Effector memory CD4-positive, alpha-beta T cell (primary cell): Measurements from ENCODE around the gene IMMP2L.

Source experiments
- DNase-seq, 3 donors: peaks; one replicate each; pipeline ENCODE4 v3.0.0-alpha.2; 2020
- H3K27ac ChIP-seq: 2 replicates; pipeline ENCODE4 v1.7.0; 2013; ENCODE audit warnings: mild to moderate bottlenecking, low read length, moderate library complexity; ENCODE audit not compliant: insufficient read depth, poor library complexity, severe bottlenecking
- H3K27me3 ChIP-seq: replicated peaks from 2 replicates; pipeline ENCODE4 v1.7.0; 2013; ENCODE audit warnings: mild to moderate bottlenecking, low read length; ENCODE audit not compliant: insufficient read depth, control insufficient read depth, poor library complexity, severe bottlenecking
- H3K36me3 ChIP-seq: 2 replicates; pipeline ENCODE4 v1.7.0; 2013; ENCODE audit warnings: mild to moderate bottlenecking, low read length, moderate library complexity; ENCODE audit not compliant: control insufficient read depth, insufficient read depth
- H3K4me1 ChIP-seq: 2 replicates; pipeline ENCODE4 v1.7.0; 2013; ENCODE audit warnings: low read length, mild to moderate bottlenecking; ENCODE audit not compliant: control insufficient read depth, insufficient read depth, poor library complexity, severe bottlenecking
- H3K4me3 ChIP-seq: 2 replicates; pipeline ENCODE4 v1.7.0; 2013; ENCODE audit warnings: low read length, low read depth, mild to moderate bottlenecking; ENCODE audit not compliant: insufficient read depth, poor library complexity, severe bottlenecking
- H3K9me3 ChIP-seq: 2 replicates; pipeline ENCODE4 v1.7.0; 2013; ENCODE audit warnings: mild to moderate bottlenecking, low read length, moderate library complexity; ENCODE audit not compliant: control insufficient read depth

Gene IMMP2L

GRCh38 chr7:111071556-111071955, 490.7 kb downstream of the IMMP2L start:
- H3K4me3 ChIP-seq = no peak overlapping the region
- no peak overlapping the region for H3K27ac ChIP-seq
- DNase-seq = no peak
- no peaks in the 10 kb centered on the region for H3K4me1 ChIP-seq
- no peaks in the 10 kb centered on the region for H3K27me3 ChIP-seq
- no peaks in the 10 kb centered on the region for H3K9me3 ChIP-seq
- no peaks in the 10 kb centered on the region for H3K36me3 ChIP-seq

GRCh38 chr7:111068618-111069017, 493.7 kb downstream of the IMMP2L start:
- DNase-seq = no peak

GRCh38 chr7:111067682-111068081, 494.6 kb downstream of the IMMP2L start:
- no peak overlapping the region for H3K4me3 ChIP-seq

More at GRCh38 chr7:111068618-111069017, 493.7 kb downstream of the IMMP2L start:
- Histone ChIP-seq H3K27ac (no peak overlapping the region), H3K4me3 (no peak overlapping the region), H3K27me3 (no peaks in the 10 kb centered on the region), H3K4me1 (no peaks in the 10 kb centered on the region), H3K36me3 (no peaks in the 10 kb centered on the region), H3K9me3 (no peaks in the 10 kb centered on the region)

GRCh38 chr7:111067251-111067650, 495.0 kb downstream of the IMMP2L start:
- Histone ChIP-seq H3K27me3 (no peaks in the 10 kb centered on the region), H3K4me3 (no peak overlapping the region), H3K36me3 (no peaks in the 10 kb centered on the region), H3K4me1 (no peaks in the 10 kb centered on the region), H3K27ac (no peak overlapping the region), H3K9me3 (no peaks in the 10 kb centered on the region)
- no peak for DNase-seq

More at GRCh38 chr7:111067682-111068081, 494.6 kb downstream of the IMMP2L start:
- H3K9me3 ChIP-seq = no peaks in the 10 kb centered on the region
- no peaks in the 10 kb centered on the region for H3K27me3 ChIP-seq
- no peak overlapping the region for H3K27ac ChIP-seq
- DNase-seq = no peak
- no peaks in the 10 kb centered on the region for H3K36me3 ChIP-seq
- H3K4me1 ChIP-seq = no peaks in the 10 kb centered on the region

GRCh38 chr7:111063166-111063565, 499.1 kb downstream of the IMMP2L start:
- Histone ChIP-seq H3K36me3 (no peaks in the 10 kb centered on the region), H3K4me3 (no peak overlapping the region), H3K4me1 (no peaks in the 10 kb centered on the region), H3K9me3 (no peaks in the 10 kb centered on the region), H3K27me3 (no peaks in the 10 kb centered on the region), H3K27ac (no peak overlapping the region)
- DNase-seq = no peak

GRCh38 chr7:111059833-111060232, 502.5 kb downstream of the IMMP2L start:
- Histone ChIP-seq H3K27me3 (no peaks in the 10 kb centered on the region), H3K9me3 (no peaks in the 10 kb centered on the region), H3K36me3 (no peaks in the 10 kb centered on the region), H3K4me3 (no peak overlapping the region), H3K27ac (no peak overlapping the region), H3K4me1 (no peaks in the 10 kb centered on the region)
- DNase-seq = no peak

GRCh38 chr7:111057066-111057465, 505.2 kb downstream of the IMMP2L start:
- H3K9me3 ChIP-seq = no peaks in the 10 kb centered on the region
- H3K36me3 ChIP-seq = no peaks in the 10 kb centered on the region
- H3K27me3 ChIP-seq = no peaks in the 10 kb centered on the region
- H3K4me1 ChIP-seq = no peaks in the 10 kb centered on the region
- DNase-seq = no peak
- H3K27ac ChIP-seq = no peak overlapping the region
- H3K4me3 ChIP-seq = no peak overlapping the region

GRCh38 chr7:111056371-111056770, 505.9 kb downstream of the IMMP2L start:
- Histone ChIP-seq H3K27ac (no peak overlapping the region), H3K4me3 (no peak overlapping the region), H3K27me3 (no peaks in the 10 kb centered on the region), H3K4me1 (no peaks in the 10 kb centered on the region), H3K9me3 (no peaks in the 10 kb centered on the region), H3K36me3 (no peaks in the 10 kb centered on the region)
- no peak for DNase-seq

GRCh38 chr7:111053035-111053434, 509.3 kb downstream of the IMMP2L start:
- Histone ChIP-seq H3K9me3 (no peaks in the 10 kb centered on the region), H3K36me3 (no peaks in the 10 kb centered on the region), H3K27me3 (no peaks in the 10 kb centered on the region), H3K4me3 (no peak overlapping the region), H3K4me1 (no peaks in the 10 kb centered on the region), H3K27ac (no peak overlapping the region)
- no peak for DNase-seq

GRCh38 chr7:111051832-111052231, 510.5 kb downstream of the IMMP2L start:
- Histone ChIP-seq H3K9me3 (no peaks in the 10 kb centered on the region), H3K4me3 (no peak overlapping the region), H3K27ac (no peak overlapping the region), H3K27me3 (no peaks in the 10 kb centered on the region), H3K4me1 (no peaks in the 10 kb centered on the region), H3K36me3 (no peaks in the 10 kb centered on the region)
- no peak for DNase-seq
